ENCODE measurements around the gene MS4A4E. TPM values are rescaled to one million over a fixed set of nuclear protein-coding genes. Genes with fewer than 3 reads are reported as not detected.
"Not testable (repeated sequence)": the region's sequence is repeated elsewhere in the genome, so short reads cannot be mapped to it uniquely, and the experiment has no call there.

MS4A4E gene
- total RNA-seq: 1 to 10 TPM in 1 of 2 donors, not detected in 1; 1.5 TPM

DNA sequence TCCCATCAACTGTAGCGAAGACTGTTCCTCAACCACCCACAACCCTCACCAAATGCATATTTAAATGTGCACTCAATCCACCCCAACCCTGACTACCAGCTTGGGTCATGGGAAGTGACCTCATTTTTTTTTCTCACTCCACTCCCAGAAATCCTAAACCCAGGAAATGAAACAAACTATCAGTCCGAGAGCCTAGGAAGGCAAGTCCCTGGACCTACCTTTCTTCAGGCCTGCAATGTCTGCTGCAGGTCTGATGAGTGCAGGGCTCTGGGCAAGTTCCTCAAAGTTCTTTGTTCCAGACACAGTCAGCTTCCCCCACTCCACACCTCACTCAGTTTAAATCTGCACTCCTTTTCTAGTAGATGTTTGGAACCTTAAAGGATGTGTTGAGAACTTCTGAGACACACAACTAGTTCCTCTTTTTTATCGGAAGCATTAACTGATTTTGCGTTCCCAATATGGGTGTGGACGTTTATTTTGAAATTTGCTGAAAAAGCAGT, at the start of gene MS4A4E:
Gene MS4A4E (minus strand): TSS at position 398 of the 500 bp plus-strand sequence. CDS start 13,082 bp downstream, outside the sequence.
- no peaks in the 10 kb centered on the region for H3K4me1 ChIP-seq (replicated peaks)
- intact Hi-C loops (cut with DNase I): no loop called here
- no peak for DNase-seq (ENCODE audit: low spot score)
- no peak for TF ChIP-seq POLR2A (IDR thresholded peaks at IDR 0.05)
- TF ChIP-seq POLR2AphosphoS5 (IDR thresholded peaks at IDR 0.05): no peak
- TF ChIP-seq, protein P1, sequence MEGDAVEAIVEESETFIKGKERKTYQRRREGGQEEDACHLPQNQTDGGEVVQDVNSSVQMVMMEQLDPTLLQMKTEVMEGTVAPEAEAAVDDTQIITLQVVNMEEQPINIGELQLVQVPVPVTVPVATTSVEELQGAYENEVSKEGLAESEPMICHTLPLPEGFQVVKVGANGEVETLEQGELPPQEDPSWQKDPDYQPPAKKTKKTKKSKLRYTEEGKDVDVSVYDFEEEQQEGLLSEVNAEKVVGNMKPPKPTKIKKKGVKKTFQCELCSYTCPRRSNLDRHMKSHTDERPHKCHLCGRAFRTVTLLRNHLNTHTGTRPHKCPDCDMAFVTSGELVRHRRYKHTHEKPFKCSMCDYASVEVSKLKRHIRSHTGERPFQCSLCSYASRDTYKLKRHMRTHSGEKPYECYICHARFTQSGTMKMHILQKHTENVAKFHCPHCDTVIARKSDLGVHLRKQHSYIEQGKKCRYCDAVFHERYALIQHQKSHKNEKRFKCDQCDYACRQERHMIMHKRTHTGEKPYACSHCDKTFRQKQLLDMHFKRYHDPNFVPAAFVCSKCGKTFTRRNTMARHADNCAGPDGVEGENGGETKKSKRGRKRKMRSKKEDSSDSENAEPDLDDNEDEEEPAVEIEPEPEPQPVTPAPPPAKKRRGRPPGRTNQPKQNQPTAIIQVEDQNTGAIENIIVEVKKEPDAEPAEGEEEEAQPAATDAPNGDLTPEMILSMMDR (IDR thresholded peaks at IDR 0.05): no peak
- no peaks in the 10 kb centered on the region for H3K27me3 ChIP-seq (replicated peaks; ENCODE audit: insufficient read depth)
- no peak within 1 kb of the TSS for H3K27ac ChIP-seq
- H3K36me3 ChIP-seq: no peaks in the 10 kb centered on the region
- H3K9me3 ChIP-seq: no peaks in the 10 kb centered on the region
- 84% methylated on average over 5 of the region's 5 CpGs for WGBS
- H3K4me3 ChIP-seq: no peak within 1 kb of the TSS

DNA sequence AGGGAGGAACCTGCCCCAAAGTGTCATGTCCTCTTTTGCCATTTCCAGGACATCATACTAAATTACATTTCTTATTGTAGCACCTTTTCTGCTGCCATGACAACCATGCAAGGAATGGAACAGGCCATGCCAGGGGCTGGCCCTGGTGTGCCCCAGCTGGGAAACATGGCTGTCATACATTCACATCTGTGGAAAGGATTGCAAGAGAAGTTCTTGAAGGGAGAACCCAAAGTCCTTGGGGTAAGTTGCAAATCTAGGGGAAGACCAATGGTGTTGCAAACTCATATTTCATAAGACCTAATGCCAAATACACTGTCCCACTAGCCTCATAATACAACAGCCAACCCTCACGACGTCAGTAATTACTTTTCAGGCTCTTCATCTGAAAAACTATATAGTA, 49.2 kb upstream of the MS4A4E start:
- DNase-seq (ENCODE audit: low spot score): no peak
- no peaks in the 10 kb centered on the region for H3K4me1 ChIP-seq (replicated peaks)
- WGBS: 74% methylated on average over 2 of the region's 2 CpGs
- no peak overlapping the region for H3K4me3 ChIP-seq
- no peaks in the 10 kb centered on the region for H3K9me3 ChIP-seq
- intact Hi-C loops (cut with DNase I): no loop called here
- TF ChIP-seq, protein P1 (IDR thresholded peaks at IDR 0.05): no peak
- TF ChIP-seq POLR2A (IDR thresholded peaks at IDR 0.05) (no peak), POLR2AphosphoS5 (IDR thresholded peaks at IDR 0.05) (no peak)
- no peak overlapping the region for H3K27ac ChIP-seq
- H3K36me3 ChIP-seq: no peaks in the 10 kb centered on the region
- no peaks in the 10 kb centered on the region for H3K27me3 ChIP-seq (replicated peaks; ENCODE audit: insufficient read depth)

DNA sequence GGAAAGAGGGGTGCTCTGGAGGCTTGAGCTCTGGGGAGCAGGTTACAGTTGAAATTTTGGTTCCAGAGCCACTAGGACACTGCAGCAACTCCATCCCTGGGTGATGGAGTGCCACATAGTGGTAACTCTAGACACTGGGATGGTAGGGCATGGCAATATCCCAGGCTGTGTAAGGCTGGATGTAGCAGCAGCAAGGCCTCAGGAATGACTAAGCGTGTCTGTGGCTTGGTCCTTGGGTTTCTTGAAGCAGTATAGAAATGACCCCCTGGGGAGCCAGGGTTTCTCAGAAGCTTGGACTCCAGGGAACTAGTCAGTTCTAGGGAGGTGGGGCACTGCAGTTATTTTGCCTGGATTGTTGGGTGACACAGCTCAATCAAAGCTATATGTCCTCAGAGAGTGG, 45.6 kb upstream of the MS4A4E start:
- Histone ChIP-seq H3K9me3 (no peaks in the 10 kb centered on the region), H3K27ac (no peak overlapping the region), H3K4me1 (replicated peaks) (no peaks in the 10 kb centered on the region), H3K27me3 (replicated peaks; ENCODE audit: insufficient read depth) (no peaks in the 10 kb centered on the region), H3K36me3 (no peaks in the 10 kb centered on the region), H3K4me3 (no peak overlapping the region)
- no peak for TF ChIP-seq POLR2AphosphoS5 (IDR thresholded peaks at IDR 0.05)
- DNase-seq (ENCODE audit: low spot score): no peak
- WGBS: 71% methylated on average over 1 of the region's 1 CpG
- intact Hi-C loops (cut with DNase I): no loop called here

DNA sequence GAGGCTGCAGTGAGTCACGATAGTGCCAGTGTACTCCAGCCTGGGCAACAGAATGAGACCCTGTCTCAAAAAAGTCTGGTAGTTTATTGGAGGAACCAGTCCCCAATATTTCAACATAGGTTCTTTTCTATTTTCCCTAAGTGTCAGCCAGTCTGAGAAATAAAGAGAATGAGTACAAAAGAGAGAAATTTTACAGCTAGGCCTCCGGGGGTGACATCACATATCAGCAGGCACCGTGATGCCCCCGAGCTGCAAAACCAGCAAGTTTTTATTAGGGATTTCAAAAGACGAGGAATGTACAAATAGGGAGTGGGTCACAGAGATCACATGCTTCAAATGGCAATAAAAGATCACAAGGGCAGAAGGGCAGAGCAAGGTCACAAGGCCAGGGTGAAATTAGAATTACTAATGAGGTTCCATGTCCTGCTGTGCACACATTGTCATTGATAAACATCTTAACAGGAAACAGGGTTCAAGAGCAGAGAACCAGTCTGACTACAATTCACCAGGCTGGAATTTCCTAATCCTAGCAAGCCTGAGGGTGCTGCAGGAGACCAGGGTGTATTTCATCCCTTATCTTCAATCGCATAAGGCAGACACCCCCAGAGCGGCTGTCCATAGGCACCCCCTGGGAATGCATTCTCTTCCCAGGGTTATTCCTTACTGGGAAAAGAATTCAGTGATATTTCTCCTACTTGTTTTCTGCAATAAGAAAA, 42.6 kb upstream of the MS4A4E start:
- WGBS: 38% methylated on average over 7 of the region's 7 CpGs
- DNase-seq (ENCODE audit: low spot score); H3K4me1 ChIP-seq (replicated peaks); intact Hi-C loops (cut with DNase I); H3K27me3 ChIP-seq (replicated peaks; ENCODE audit: insufficient read depth); H3K4me3 ChIP-seq; H3K36me3 ChIP-seq; H3K9me3 ChIP-seq; H3K27ac ChIP-seq: not testable (repeated sequence)

DNA sequence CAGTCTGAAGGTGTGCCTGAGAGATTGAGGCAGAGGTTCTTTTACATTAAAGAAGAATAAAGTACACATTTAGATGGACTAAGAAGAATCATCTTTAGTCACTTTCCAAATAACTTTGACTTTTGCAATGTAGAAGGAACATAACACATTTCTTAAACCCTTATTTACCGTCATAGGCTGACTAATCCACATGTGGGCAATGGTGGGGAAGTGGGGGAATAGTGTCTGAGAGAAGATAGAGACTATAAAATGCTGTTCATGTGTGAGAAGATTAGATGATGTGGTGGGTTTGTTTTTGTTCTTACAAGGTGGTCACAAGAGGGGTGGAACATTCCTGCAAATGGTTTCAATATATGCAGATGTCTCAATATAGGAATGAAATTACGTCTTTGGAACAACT, 39.3 kb upstream of the MS4A4E start:
- WGBS: 87% methylated on average over 2 of the region's 2 CpGs
- no peaks in the 10 kb centered on the region for H3K36me3 ChIP-seq
- intact Hi-C loops (cut with DNase I): no loop called here
- H3K4me3 ChIP-seq: no peak overlapping the region
- no peaks in the 10 kb centered on the region for H3K4me1 ChIP-seq (replicated peaks)
- no peaks in the 10 kb centered on the region for H3K9me3 ChIP-seq
- DNase-seq (ENCODE audit: low spot score): no peak
- H3K27me3 ChIP-seq (replicated peaks; ENCODE audit: insufficient read depth): no peaks in the 10 kb centered on the region
- TF ChIP-seq POLR2AphosphoS5 (IDR thresholded peaks at IDR 0.05) (no peak), POLR2A (IDR thresholded peaks at IDR 0.05) (no peak)
- TF ChIP-seq, protein P1 (IDR thresholded peaks at IDR 0.05): no peak
- H3K27ac ChIP-seq: no peak overlapping the region

DNA sequence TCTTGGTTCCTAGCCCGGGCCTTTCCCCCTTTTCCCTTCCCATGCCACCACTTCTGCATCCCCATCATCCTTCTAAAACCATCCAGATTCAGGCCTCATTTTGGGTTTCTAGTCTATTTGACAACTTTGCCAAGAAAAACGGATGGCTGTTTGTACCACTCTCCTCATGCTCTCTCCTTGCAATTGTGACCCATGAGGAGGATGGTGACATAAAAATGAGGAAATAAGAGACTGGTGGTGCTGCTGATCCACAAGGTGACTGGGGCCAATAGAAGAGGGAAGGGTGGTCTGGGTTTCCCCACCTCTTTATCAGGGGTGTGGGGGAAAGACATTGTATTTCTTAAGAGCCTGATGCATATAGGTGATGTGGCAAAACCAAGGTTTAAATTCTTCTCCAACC, 38.5 kb upstream of the MS4A4E start:
- no peak for DNase-seq (ENCODE audit: low spot score)
- Histone ChIP-seq H3K36me3 (no peaks in the 10 kb centered on the region), H3K27ac (no peak overlapping the region), H3K4me3 (no peak overlapping the region), H3K4me1 (replicated peaks) (no peaks in the 10 kb centered on the region), H3K9me3 (no peaks in the 10 kb centered on the region), H3K27me3 (replicated peaks; ENCODE audit: insufficient read depth) (no peaks in the 10 kb centered on the region)
- 58% methylated on average over 2 of the region's 2 CpGs for WGBS
- TF ChIP-seq POLR2AphosphoS5 (IDR thresholded peaks at IDR 0.05) (no peak), POLR2A (IDR thresholded peaks at IDR 0.05) (no peak)
- TF ChIP-seq, protein P1 (IDR thresholded peaks at IDR 0.05): no peak
- intact Hi-C loops (cut with DNase I): no loop called here

All from prostate gland (tissue), 2 donors.